ENCODE data around the gene CDCA7. TPM values are rescaled to one million over a fixed set of nuclear protein-coding genes. Genes with fewer than 3 reads are reported as not detected.
"Not testable (repeated sequence)": the region's sequence is repeated elsewhere in the genome, so short reads cannot be mapped to it uniquely, and the experiment has no call there.

The CDCA7 gene
- total and polyA plus RNA-seq, 2 donors = 2.4 to 10.1 TPM

DNA sequence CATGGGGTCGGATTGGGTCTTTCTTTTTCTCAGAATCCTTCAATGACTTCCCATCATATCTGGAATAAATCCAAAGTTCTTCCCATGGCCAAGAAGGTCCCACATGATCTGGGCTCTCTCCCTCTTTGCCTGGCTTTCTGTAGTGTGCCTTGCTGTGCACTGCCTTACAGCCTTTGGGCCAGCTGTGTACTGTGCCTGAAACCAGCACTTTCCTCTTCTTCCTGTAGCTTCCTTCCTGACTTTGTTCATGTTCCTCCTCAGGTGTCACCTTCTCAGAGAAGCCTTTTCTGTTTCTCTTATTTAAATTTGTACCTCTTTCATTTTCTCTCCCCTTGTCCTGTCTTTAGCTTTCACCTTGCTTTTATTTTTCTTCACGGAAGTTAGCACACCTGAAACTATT is 4.3 kb upstream of the CDCA7 start:
- no peaks in the 10 kb centered on the region for H3K36me3 ChIP-seq (ENCODE audit: insufficient read depth)
- no peak for DNase-seq (ENCODE audit: extremely low spot score)
- H3K4me3 ChIP-seq (ENCODE audit: low read depth, low read length) = no peak overlapping the region
- H3K4me1 ChIP-seq (ENCODE audit: insufficient read depth) = no peaks in the 10 kb centered on the region
- H3K27ac ChIP-seq (ENCODE audit: low read depth) = no peak overlapping the region
- WGBS = 78% methylated on average over 2 of the region's 2 CpGs

DNA sequence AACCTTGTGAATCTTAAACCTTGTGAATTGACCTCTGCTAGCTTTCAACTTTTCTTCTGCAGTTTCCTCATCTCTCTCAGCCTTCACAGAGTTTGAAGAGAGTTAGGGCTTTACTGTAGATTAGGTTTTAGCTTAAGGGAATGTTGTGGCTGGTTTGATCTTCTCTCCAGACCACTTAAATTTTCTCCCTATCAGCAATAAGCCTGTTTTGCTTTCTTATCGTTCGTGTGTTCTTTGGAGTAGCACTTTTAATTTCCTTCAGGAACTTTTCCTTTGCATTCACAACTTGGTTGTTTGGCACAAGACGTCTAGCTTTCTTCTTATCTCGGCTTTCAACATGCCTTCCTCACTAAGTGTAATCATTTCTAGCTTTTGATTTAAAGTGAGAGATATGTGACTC is 2.8 kb upstream of the CDCA7 start:
- Histone ChIP-seq H3K27ac (ENCODE audit: low read depth) (no peak overlapping the region), H3K4me3 (ENCODE audit: low read depth, low read length) (no peak overlapping the region), H3K36me3 (ENCODE audit: insufficient read depth) (no peaks in the 10 kb centered on the region), H3K4me1 (ENCODE audit: insufficient read depth) (no peaks in the 10 kb centered on the region)
- 33% methylated on average over 4 of the region's 4 CpGs for WGBS
- no peak for DNase-seq (ENCODE audit: extremely low spot score)

DNA sequence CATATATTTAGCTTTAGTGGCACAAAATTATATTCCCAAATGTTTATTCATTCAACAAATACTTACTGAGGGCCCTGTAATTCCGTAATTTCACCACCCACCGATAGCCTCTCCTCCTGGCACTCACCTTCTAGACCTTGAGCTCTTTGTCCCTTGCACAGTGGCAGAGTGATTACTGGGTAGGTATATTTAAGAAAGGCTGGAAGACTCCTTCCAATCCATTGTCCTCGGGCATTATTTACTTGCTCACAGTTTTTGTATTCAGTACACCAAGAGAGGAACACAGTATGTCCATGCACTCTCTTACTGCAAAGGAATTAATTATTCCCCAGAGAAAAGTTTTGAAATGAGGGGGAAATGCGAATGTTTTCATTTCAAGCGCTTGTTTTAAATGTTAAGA is 1.1 kb upstream of the CDCA7 start:
- no peak overlapping the region for H3K27ac ChIP-seq (ENCODE audit: low read depth)
- no peak for DNase-seq (ENCODE audit: extremely low spot score)
- no peaks in the 10 kb centered on the region for H3K4me1 ChIP-seq (ENCODE audit: insufficient read depth)
- H3K36me3 ChIP-seq (ENCODE audit: insufficient read depth) = no peaks in the 10 kb centered on the region
- no peak overlapping the region for H3K4me3 ChIP-seq (ENCODE audit: low read depth, low read length)
- WGBS = 55% methylated on average over 5 of the region's 5 CpGs

DNA sequence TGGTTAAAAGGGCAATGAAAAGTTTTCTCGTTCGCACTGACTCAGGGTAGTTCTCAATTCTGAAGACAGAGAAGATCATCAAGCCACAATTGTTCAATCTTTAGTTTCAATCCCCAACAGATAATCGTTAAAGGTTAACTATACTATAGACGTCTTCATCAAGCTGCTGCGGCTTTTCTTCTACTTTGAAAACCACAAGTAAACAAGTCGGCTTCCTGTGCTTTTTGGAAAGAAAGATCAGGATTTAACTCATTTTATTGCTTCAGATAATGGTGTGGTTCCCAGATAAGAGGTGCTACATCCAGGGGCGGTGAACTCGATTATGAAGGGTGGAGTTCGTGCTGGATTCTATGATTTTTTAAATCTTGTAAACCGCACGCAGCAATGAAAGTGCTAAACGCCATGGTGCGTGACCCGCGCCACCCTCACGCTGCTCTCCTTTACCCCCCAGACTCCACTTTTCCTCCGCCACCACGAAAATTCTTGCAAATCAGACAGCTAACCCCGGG is 545 bp upstream of the CDCA7 start:
- no peak for DNase-seq (ENCODE audit: extremely low spot score)
- Histone ChIP-seq H3K27ac (ENCODE audit: low read depth) (no peak overlapping the region), H3K36me3 (ENCODE audit: insufficient read depth) (no peaks in the 10 kb centered on the region), H3K4me3 (ENCODE audit: low read depth, low read length) (peak overlapping the region; percentile 68), H3K4me1 (ENCODE audit: insufficient read depth) (no peaks in the 10 kb centered on the region)
- 1% methylated on average over 19 of the region's 19 CpGs for WGBS

DNA sequence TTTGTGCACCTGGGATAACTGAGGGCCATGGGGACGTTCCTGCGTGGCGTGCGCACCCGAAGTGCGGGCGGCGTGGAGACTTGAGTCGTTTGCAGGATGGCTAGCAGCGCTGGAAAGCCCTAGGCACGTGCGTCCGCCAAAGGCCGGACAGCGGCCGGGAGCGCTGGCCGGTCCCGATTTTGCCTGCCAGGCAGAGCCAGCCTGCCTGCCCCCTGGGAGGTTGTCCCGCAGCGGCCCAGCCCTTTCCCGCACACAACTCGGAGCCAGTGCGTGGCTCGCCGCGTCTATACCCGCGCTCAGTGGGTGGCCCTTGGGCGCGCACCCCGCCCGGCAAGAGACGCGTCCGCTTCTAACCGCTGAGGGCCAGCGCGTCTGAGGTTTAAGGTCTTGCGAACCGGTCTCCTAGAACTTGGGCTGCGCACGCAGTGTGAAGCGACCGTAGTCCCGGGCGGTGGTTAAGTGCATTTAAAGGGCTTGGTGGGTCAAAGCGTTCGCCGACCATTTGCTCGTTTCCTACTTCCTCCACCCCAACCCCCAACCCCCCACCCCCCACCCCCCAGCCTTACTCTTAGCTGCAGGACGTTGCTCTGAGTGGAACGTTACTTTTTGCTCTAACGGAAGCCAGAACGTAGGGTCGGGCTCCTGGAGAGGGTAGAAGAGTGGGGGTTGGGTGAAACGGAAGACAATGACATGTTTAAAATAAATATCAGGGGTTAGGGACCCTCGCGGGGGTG is 627 bp downstream of the CDCA7 start:
- DNase-seq (ENCODE audit: extremely low spot score) = no peak
- Histone ChIP-seq H3K4me3 (ENCODE audit: low read depth, low read length) (peak overlapping the region; percentile 68), H3K36me3 (ENCODE audit: insufficient read depth) (no peaks in the 10 kb centered on the region), H3K27ac (ENCODE audit: low read depth) (no peak overlapping the region), H3K4me1 (ENCODE audit: insufficient read depth) (no peaks in the 10 kb centered on the region)
- under 1% methylated on average over 59 of the region's 59 CpGs for WGBS

DNA sequence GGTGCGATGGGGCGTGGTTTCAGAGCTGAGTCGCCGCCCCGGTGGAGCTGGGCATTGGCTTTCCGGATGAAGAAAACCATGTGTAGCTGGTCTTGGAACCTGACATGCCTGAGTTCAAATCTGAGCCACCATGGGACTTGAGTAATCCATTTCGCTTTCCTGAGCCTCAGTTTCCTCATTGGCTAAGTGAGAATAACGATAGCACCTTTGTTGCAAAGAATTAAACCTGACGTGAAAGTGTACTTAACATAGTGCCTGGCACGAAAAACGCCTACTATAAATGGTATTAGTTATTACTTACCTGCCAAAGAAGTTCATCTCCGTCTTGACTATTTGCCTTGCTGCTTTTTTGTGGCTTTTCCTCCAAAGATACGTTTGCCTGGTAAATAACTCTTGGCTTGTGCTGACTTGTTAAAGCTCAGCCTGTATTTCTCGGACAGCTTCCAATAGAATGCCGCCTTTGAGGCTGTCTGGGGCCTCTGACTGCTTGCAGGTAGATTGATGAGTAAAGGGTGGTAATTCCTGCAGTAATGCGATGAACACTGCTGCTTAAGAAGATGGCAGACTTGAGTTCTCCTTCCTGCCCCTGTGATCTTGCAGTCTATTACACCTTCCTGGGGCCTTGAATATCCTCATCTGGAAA is 1.3 kb downstream of the CDCA7 start:
- DNase-seq (ENCODE audit: extremely low spot score) = no peak
- Histone ChIP-seq H3K36me3 (ENCODE audit: insufficient read depth) (no peaks in the 10 kb centered on the region), H3K4me1 (ENCODE audit: insufficient read depth) (no peaks in the 10 kb centered on the region), H3K27ac (ENCODE audit: low read depth) (no peak overlapping the region), H3K4me3 (ENCODE audit: low read depth, low read length) (peak overlapping the region; percentile 68)
- 37% methylated on average over 16 of the region's 16 CpGs for WGBS

DNA sequence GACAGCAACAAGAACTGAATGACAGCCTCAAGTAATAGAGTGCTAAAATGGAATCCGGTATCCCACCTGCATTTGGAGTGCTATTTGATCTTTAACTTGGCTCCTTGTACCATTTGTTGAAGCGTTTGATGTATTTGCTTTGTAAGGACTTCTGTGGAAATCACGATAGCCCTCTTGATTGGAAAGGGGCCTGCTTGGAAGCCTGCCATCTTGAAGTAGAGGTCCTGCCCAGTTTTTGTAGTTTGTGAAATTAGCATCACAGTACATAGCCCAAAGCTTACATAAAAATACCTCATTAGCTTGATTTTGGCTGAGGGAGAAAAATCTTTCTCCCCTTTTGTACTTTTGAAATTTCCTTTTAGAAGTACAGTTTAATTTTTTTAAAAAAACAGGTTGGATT is 2.7 kb downstream of the CDCA7 start:
- no peaks in the 10 kb centered on the region for H3K36me3 ChIP-seq (ENCODE audit: insufficient read depth)
- no peaks in the 10 kb centered on the region for H3K4me1 ChIP-seq (ENCODE audit: insufficient read depth)
- no peak overlapping the region for H3K27ac ChIP-seq (ENCODE audit: low read depth)
- WGBS = 76% methylated on average over 3 of the region's 3 CpGs
- DNase-seq (ENCODE audit: extremely low spot score) = no peak
- H3K4me3 ChIP-seq (ENCODE audit: low read depth, low read length) = no peak overlapping the region

DNA sequence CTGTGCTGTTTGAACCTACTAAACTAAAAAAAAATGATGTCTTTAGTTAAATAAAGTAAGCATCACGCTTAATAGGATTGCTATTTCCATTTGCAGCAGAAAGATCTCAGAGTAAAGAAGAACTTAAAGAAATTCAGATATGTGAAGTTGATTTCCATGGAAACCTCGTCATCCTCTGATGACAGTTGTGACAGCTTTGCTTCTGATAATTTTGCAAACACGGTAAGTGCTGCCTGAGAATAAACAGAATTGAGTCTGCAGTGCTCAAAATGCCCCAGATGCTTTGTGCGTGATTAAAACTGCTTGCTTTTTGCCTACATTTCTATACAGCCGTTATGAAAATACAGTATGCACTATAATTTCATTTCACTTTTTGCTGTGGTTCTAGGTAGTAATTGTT is 3.9 kb downstream of the CDCA7 start:
- 86% methylated on average over 5 of the region's 5 CpGs for WGBS
- Histone ChIP-seq H3K4me3 (ENCODE audit: low read depth, low read length) (no peak overlapping the region), H3K27ac (ENCODE audit: low read depth) (no peak overlapping the region), H3K4me1 (ENCODE audit: insufficient read depth) (no peaks in the 10 kb centered on the region), H3K36me3 (ENCODE audit: insufficient read depth) (no peaks in the 10 kb centered on the region)
- DNase-seq (ENCODE audit: extremely low spot score) = no peak

DNA sequence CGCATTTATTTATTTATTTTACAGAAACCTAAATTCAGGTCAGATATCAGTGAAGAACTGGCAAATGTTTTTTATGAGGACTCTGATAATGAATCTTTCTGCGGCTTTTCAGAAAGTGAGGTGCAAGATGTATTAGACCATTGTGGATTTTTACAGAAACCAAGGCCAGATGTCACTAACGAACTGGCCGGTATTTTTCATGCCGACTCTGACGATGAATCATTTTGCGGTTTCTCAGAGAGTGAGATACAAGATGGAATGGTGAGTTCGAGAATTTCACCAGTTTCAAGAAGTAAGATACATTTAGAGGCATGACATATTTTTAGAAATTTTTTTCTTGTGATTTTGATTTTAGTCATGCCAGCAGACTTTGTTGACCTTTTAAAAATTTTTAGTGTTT is 4.6 kb downstream of the CDCA7 start:
- DNase-seq (ENCODE audit: extremely low spot score) = no peak
- 90% methylated on average over 8 of the region's 8 CpGs for WGBS
- H3K4me1 ChIP-seq (ENCODE audit: insufficient read depth) = no peaks in the 10 kb centered on the region
- no peaks in the 10 kb centered on the region for H3K36me3 ChIP-seq (ENCODE audit: insufficient read depth)
- H3K27ac ChIP-seq (ENCODE audit: low read depth) = no peak overlapping the region
- no peak overlapping the region for H3K4me3 ChIP-seq (ENCODE audit: low read depth, low read length)

DNA sequence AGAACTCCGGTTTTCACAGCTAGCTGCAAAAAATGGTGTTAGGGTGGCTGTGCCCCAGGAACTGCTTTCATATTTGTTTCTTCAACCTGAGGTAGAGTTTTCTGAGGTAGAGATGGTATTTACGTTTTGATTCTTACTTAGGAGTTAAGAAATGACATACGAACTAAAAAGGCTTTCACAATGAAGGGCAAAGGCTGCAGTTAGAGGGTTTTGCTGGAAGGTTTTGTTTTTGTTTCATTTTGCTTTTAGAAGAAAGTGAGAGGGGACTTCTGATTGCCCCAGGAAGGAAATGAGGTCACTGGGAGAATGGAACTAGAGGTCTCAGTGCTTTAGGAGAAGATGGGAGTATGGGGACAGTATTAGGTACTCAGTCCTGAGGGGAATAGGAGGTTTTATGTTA is 15.5 kb downstream of the CDCA7 start:
- H3K36me3 ChIP-seq (ENCODE audit: insufficient read depth) = no peaks in the 10 kb centered on the region
- no peaks in the 10 kb centered on the region for H3K4me1 ChIP-seq (ENCODE audit: insufficient read depth)
- 91% methylated on average over 3 of the region's 3 CpGs for WGBS
- no peak overlapping the region for H3K4me3 ChIP-seq (ENCODE audit: low read depth, low read length)
- DNase-seq (ENCODE audit: extremely low spot score) = no peak
- no peak overlapping the region for H3K27ac ChIP-seq (ENCODE audit: low read depth)

DNA sequence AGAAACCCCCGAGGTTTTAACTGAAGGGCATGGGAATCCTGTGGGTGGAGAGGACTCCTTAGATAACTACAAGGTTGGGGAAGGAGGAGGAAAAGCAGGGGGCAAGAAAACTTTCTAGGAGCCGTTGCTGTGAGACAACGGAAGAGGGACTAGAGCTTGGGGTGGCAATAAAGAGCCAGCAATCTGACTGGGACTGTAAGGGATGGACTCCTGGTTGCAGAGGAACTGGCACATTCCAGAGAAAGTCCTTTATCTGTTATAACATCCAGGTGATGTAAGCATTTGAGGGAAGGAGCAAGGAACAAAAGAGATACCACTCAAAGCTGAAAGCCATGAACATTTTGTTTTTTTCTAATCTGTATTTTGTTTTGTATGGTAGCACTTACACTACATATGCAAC is 16.4 kb downstream of the CDCA7 start:
- DNase-seq (ENCODE audit: extremely low spot score) = no peak
- Histone ChIP-seq H3K4me1 (ENCODE audit: insufficient read depth) (no peaks in the 10 kb centered on the region), H3K36me3 (ENCODE audit: insufficient read depth) (no peaks in the 10 kb centered on the region), H3K27ac (ENCODE audit: low read depth) (no peak overlapping the region), H3K4me3 (ENCODE audit: low read depth, low read length) (no peak overlapping the region)
- 72% methylated on average over 3 of the region's 3 CpGs for WGBS

DNA sequence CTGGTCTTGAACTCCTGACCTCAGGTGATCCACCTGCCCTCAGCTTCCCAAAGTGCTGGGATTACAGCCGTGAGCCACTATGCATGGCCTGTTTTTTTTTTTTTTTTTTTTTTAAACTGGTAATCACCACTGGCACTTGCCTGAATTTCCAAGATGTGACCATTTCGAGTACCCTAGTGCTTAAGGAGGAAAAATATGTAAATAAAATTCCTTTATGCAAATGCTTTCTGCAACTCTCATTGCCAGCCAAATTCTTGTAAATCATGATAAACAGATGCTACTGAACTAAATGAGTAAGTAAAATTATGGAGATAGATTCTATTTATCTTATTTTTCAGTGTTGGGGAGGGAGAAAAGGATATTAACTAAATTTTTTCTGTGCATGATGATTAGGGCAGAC is 18.6 kb downstream of the CDCA7 start:
- no peak overlapping the region for H3K27ac ChIP-seq (ENCODE audit: low read depth)
- WGBS = 54% methylated on average over 2 of the region's 2 CpGs
- H3K4me3 ChIP-seq (ENCODE audit: low read depth, low read length) = no peak overlapping the region
- H3K36me3 ChIP-seq (ENCODE audit: insufficient read depth) = no peaks in the 10 kb centered on the region
- H3K4me1 ChIP-seq (ENCODE audit: insufficient read depth) = no peaks in the 10 kb centered on the region
- no peak for DNase-seq (ENCODE audit: extremely low spot score)

DNA sequence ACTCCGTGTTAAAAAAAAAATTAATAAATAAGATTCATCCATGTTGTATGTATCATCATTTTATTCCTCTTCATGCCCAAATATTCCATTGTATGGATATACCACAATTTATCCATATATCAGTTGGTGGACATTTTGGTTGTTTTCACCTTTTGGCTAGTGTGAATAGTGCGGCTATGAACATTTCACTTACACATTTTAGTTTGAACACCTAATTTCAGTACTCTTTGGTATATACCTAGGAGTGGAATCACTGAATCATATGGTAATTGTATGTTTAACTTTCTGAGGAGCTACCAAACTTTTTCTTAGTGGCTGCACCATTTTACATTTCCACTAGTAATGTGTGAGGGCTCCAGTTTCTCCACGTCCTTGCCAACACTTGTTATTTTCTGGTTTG is 20.0 kb downstream of the CDCA7 start:
- WGBS = 96% methylated on average over 3 of the region's 3 CpGs
- Histone ChIP-seq H3K27ac (ENCODE audit: low read depth) (no peak overlapping the region), H3K36me3 (ENCODE audit: insufficient read depth) (no peaks in the 10 kb centered on the region), H3K4me1 (ENCODE audit: insufficient read depth) (no peaks in the 10 kb centered on the region), H3K4me3 (ENCODE audit: low read depth, low read length) (no peak overlapping the region)
- no peak for DNase-seq (ENCODE audit: extremely low spot score)

DNA sequence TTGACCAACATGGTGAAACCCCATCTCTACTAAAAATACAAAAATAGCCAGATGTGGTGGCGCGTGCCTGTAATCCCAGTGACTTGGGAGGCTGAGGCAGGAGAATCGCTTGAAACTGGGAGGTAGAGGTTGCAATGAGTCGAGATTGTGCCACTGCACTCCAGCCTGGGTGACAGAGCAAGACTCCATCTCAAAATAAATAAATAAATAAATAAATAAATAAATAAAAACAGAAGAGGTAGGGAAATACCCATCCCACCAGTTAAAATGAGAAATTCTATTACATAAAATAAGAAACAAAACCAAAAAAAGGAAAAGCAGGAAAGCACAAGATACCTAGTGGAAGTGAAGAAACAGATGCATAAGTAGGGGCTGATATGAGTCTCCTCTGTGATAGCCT is 30.9 kb downstream of the CDCA7 start:
- H3K4me3 ChIP-seq (ENCODE audit: low read depth, low read length); DNase-seq (ENCODE audit: extremely low spot score); H3K27ac ChIP-seq (ENCODE audit: low read depth); H3K36me3 ChIP-seq (ENCODE audit: insufficient read depth); H3K4me1 ChIP-seq (ENCODE audit: insufficient read depth): not testable (repeated sequence)
- WGBS = 97% methylated on average over 4 of the region's 4 CpGs
